ENCODE results near the gene PNPLA4. TPM values are rescaled to one million over a fixed set of nuclear protein-coding genes. Genes with fewer than 3 reads are reported as not detected.

PNPLA4 gene
- total RNA-seq, 2 experiments from 2014 or later: 10.2 to 11.8 TPM

DNA sequence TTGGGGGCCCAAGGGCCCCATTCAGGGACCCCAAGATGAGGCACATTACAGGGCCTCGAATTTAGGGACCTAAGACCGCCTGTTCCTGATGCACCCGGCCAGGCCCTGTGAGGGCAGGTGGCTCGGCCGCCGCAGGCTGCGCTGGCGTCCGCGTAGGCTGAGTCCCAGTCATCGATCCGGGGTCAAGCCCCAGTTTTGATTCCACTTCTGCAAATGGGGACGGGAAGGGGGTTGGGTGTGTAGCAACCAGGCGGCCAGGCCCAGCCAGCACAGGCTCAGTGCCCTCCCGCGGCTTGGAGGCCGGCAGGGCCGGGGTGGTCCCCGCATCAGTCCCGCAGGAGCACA, 327 bp downstream of the PNPLA4 start:
- intact Hi-C loops (cut with micrococcal nuclease): loop anchor here (1.0 to 10.0 kb wide), 4 partner anchors 735 to 1902 kb away; partner anchors contain the start of gene PUDP
- CTCF ChIA-PET: no interaction called here
- Mint-ChIP-seq H3K4me3 (peak overlapping the region; percentile 87), H3K36me3 (peaks cover 4% of the 10 kb centered on the region), H3K27ac (peak overlapping the region; percentile 94), H3K27me3 (no peaks in the 10 kb centered on the region), H3K4me1 (ENCODE audit: low read depth) (peaks cover 4% of the 10 kb centered on the region), H3K9me3 (no peaks in the 10 kb centered on the region)
- no peak for DNase-seq
- POLR2A ChIA-PET: no interaction called here

DNA sequence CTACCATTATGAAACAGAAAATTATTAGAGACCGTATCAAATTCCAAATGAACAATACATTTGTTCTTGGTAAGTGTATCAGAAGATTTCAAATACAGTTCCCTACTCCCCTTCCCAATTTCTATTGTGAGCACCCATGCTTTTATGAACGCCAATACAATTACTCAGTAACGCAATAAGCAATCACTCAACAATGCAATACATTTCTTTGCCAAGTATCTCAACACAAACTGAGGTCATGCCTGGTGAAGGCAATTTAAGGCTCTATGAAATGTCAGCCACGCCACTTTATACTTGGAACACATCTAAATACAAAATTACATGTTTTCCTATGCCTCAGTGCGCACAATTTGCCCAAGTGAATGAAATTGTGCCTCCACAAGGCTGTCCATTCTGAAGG, 712 bp downstream of the PNPLA4 start:
- no peaks in the 10 kb centered on the region for H3K27me3 Mint-ChIP-seq
- CTCF ChIA-PET: interaction anchor here (0.7 kb wide), 1 partner anchor 10 kb away, joined by 4 read pairs; no protein-coding TSS in a partner anchor
- H3K4me3 Mint-ChIP-seq: peak overlapping the region; percentile 87
- H3K27ac Mint-ChIP-seq: no peak overlapping the region
- peaks cover 4% of the 10 kb centered on the region for H3K4me1 Mint-ChIP-seq (ENCODE audit: low read depth)
- POLR2A ChIA-PET: no interaction called here
- peaks cover 4% of the 10 kb centered on the region for H3K36me3 Mint-ChIP-seq
- DNase-seq: no peak
- H3K9me3 Mint-ChIP-seq: no peaks in the 10 kb centered on the region
- intact Hi-C loops (cut with micrococcal nuclease): loop anchor here (5.0 to 10.0 kb wide), 3 partner anchors 734 to 1902 kb away; no protein-coding TSS in a partner anchor

DNA sequence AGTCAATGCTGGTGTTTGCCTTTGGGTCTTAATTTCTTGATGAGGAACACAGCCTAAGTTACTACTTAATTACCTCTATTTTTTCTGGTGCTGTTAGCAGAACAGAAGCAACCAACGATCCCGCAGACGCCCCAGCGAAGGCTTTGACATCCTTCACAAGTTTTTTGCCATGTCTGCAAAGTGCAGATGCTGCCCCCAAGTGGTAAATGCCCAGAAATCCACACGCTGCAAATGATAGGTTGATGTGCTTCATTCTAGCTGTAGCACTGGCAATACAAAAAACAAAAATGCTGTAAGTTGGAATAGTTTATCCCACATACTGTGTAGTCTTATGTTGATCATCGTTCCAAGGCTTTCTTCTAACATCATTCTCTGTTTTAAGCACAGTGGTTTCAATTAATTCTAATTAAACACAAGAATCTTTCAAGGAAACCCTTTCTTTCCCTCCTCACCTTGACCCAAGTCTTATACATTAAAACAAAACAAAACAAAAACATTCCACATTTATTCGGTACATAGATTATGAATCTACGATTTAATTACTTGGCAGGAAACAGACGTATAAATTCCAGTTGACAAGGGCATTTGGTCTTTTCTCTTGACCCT, 1.2 kb downstream of the PNPLA4 start:
- CTCF ChIA-PET: interaction anchor here (0.7 kb wide), 2 partner anchors 9 to 11 kb away, joined by 3 to 4 read pairs; no protein-coding TSS in a partner anchor
- peak; percentile 65 for DNase-seq
- intact Hi-C loops (cut with micrococcal nuclease): loop anchor here (5.0 to 10.0 kb wide), 3 partner anchors 734 to 1901 kb away; no protein-coding TSS in a partner anchor
- Mint-ChIP-seq H3K9me3 (no peaks in the 10 kb centered on the region), H3K27ac (no peak overlapping the region), H3K4me1 (ENCODE audit: low read depth) (peaks cover 4% of the 10 kb centered on the region), H3K4me3 (peak overlapping the region; percentile 87), H3K27me3 (no peaks in the 10 kb centered on the region), H3K36me3 (peaks cover 6% of the 10 kb centered on the region)
- POLR2A ChIA-PET: no interaction called here

DNA sequence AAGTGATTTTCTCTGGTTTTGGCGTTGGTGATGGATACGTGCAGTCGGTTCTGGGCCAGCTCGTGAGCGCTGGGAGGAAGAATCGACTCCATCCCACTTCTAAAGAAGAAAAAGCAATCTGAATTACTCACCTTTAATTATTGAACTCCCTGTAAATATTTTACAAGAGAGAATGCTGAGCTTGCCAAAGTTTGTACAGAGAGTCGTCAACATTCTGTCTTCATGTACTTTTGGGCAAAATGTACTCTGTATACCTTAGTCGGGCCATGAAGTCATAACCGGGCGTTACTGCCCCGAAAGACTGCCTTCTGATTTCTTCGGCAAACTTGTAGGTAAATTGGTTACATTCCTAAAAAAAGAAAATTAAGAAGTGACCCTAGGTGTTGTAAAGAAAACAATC, 5.5 kb downstream of the PNPLA4 start:
- ChIA-PET POLR2A (no interaction called here), CTCF (no interaction called here)
- H3K36me3 Mint-ChIP-seq: peaks cover 5% of the 10 kb centered on the region
- H3K27ac Mint-ChIP-seq: no peak overlapping the region
- intact Hi-C loops (cut with micrococcal nuclease): loop anchor here (10.0 kb wide), 1 partner anchor 1897 kb away; no protein-coding TSS in a partner anchor
- H3K27me3 Mint-ChIP-seq: no peaks in the 10 kb centered on the region
- DNase-seq: no peak
- H3K4me1 Mint-ChIP-seq (ENCODE audit: low read depth): peaks cover 4% of the 10 kb centered on the region
- no peaks in the 10 kb centered on the region for H3K9me3 Mint-ChIP-seq
- H3K4me3 Mint-ChIP-seq: no peak overlapping the region

DNA sequence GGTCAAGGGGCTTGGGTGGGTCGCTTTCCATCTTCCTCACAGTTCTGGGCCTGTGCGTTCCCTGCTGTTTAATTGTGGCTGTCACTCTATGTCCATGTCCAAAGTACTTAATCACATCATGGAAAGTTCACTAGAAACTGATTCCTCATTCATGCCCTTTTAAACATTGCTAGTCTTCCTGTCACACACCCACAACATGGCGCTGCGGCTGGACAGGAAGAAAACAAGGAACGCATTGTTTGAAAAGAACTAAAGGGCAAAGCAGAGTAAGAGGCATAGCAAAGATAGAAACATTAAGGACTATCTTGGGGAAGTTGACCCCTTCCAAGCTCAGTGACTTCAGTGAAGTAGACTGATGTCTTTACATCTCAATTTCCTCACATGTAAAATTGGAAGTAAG, 18.4 kb downstream of the PNPLA4 start:
- ChIA-PET POLR2A (no interaction called here), CTCF (no interaction called here)
- DNase-seq: no peak
- H3K36me3 Mint-ChIP-seq: peaks cover 4% of the 10 kb centered on the region
- no peak overlapping the region for H3K27ac Mint-ChIP-seq
- H3K9me3 Mint-ChIP-seq: no peaks in the 10 kb centered on the region
- no peak overlapping the region for H3K4me3 Mint-ChIP-seq
- H3K4me1 Mint-ChIP-seq (ENCODE audit: low read depth): no peaks in the 10 kb centered on the region
- H3K27me3 Mint-ChIP-seq: no peaks in the 10 kb centered on the region
- intact Hi-C loops (cut with micrococcal nuclease): no loop called here

DNA sequence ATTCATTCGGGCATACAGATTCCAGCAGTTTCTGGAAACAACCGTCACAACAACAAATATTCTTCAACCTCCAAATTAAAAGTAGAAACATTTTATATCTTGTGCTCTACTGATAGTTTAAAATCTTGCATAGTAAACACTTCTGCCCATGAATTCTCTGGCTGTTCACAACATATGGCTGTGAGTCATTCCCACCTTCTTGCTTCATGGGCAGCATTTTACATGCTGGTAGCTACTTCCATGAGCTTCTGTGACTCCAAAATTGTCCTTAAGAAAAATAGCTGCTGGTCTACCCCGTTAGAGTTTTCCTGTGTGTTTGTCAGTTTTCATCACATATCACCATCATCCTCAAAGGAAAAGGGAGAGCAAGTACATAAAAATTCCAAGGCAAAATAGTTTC, 22.7 kb downstream of the PNPLA4 start:
- Mint-ChIP-seq H3K36me3 (peaks cover 12% of the 10 kb centered on the region), H3K27me3 (no peaks in the 10 kb centered on the region), H3K4me3 (no peak overlapping the region), H3K4me1 (ENCODE audit: low read depth) (no peaks in the 10 kb centered on the region), H3K9me3 (no peaks in the 10 kb centered on the region), H3K27ac (no peak overlapping the region)
- ChIA-PET CTCF (interaction anchor here (0.6 kb wide), 1 partner anchor 81 kb away, joined by 3 read pairs; no protein-coding TSS in a partner anchor), POLR2A (no interaction called here)
- no peak for DNase-seq
- intact Hi-C loops (cut with micrococcal nuclease): no loop called here

DNA sequence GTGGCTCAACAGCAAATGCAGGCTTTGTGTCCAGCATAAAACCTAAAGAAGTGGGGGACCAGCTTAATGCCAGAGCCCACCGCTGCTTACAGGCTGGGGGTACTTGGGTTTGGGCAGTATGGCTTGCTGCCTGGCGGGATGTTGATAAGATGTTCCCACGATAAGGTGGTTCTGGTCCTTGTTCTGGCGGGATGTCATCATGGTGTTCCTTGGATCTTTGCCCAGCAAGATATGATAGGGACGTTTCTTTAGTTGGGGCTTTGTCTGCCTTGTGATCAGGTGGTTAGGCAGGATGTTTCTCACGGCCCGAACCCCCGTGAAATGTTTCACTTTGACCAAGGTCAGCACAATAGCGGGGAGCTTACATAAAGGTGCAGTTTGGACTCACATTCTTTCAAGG, 35.3 kb downstream of the PNPLA4 start:
- intact Hi-C loops (cut with micrococcal nuclease): no loop called here
- CTCF ChIA-PET: no interaction called here
- Mint-ChIP-seq H3K27ac (no peak overlapping the region), H3K27me3 (peaks cover 2% of the 10 kb centered on the region), H3K36me3 (no peaks in the 10 kb centered on the region), H3K9me3 (no peaks in the 10 kb centered on the region), H3K4me1 (ENCODE audit: low read depth) (no peaks in the 10 kb centered on the region), H3K4me3 (no peak overlapping the region)
- POLR2A ChIA-PET: no interaction called here
- no peak for DNase-seq

DNA sequence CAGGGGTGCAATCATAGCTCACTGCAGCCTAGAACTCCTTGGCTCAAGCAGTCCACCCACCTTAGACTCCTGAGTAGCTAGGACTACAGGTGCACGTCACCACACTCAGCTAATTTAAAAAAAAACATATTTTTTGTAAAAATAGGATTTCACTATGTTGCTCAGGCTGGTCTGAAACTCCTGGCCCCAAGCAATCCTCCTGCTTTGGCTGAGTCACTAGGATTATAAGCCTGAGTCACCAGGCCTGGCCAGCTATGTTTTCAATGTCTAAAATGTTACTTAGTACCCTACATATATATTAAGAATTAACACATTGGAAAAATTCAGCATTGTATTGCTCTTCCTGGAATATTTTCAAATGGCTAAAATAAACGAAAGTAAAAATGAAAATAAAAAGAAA, 37.5 kb downstream of the PNPLA4 start:
- H3K27ac Mint-ChIP-seq: no peak overlapping the region
- H3K9me3 Mint-ChIP-seq: no peaks in the 10 kb centered on the region
- no peaks in the 10 kb centered on the region for H3K36me3 Mint-ChIP-seq
- H3K4me1 Mint-ChIP-seq (ENCODE audit: low read depth): no peaks in the 10 kb centered on the region
- DNase-seq: no peak
- intact Hi-C loops (cut with micrococcal nuclease): no loop called here
- peaks cover 2% of the 10 kb centered on the region for H3K27me3 Mint-ChIP-seq
- CTCF ChIA-PET: no interaction called here
- H3K4me3 Mint-ChIP-seq: no peak overlapping the region
- POLR2A ChIA-PET: no interaction called here

DNA sequence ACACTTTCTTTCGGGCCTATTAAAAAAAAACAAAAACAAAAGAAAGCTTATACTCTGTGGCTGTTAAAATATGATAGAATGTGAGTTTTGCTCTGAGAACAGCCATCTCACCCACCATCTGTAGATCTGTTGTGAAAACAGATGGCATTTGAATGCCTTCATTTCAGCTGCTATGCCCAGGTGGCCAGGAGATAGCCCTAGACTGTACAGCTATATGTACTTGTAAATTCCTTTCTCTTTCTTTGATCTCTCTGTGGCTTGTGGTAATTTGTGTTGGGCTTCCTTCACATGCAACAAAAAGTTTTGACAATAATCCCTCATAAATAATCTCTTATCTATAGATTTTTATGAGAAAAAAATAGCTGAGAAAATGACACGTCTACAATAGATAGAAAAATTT, 38.1 kb downstream of the PNPLA4 start:
- ChIA-PET POLR2A (no interaction called here), CTCF (no interaction called here)
- Mint-ChIP-seq H3K4me1 (ENCODE audit: low read depth) (no peaks in the 10 kb centered on the region), H3K9me3 (no peaks in the 10 kb centered on the region), H3K27me3 (peaks cover 2% of the 10 kb centered on the region), H3K27ac (no peak overlapping the region), H3K4me3 (no peak overlapping the region), H3K36me3 (no peaks in the 10 kb centered on the region)
- intact Hi-C loops (cut with micrococcal nuclease): no loop called here
- no peak for DNase-seq

DNA sequence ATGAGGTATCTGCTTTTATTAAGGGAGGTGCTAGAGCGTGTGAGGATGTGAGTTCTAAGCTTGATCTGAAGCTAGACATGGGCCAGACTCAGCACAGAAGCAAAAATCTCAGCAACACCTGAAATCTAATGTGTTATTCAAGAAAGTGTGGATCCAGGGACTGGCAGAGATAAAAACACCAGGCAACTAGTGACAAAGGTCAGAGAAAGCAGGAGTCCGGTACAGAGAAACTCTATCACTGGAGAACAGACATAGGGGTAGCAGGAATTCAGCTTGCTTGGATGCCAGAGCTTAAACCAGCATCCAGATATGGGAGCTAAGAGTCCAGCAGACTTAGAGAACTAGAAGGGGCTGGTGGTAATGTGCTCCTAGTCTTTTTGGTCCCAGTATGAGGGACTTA, 50.3 kb downstream of the PNPLA4 start:
- Mint-ChIP-seq H3K4me3 (no peak overlapping the region), H3K27me3 (no peaks in the 10 kb centered on the region), H3K36me3 (no peaks in the 10 kb centered on the region), H3K4me1 (ENCODE audit: low read depth) (no peaks in the 10 kb centered on the region), H3K27ac (no peak overlapping the region), H3K9me3 (no peaks in the 10 kb centered on the region)
- intact Hi-C loops (cut with micrococcal nuclease): no loop called here
- POLR2A ChIA-PET: no interaction called here
- CTCF ChIA-PET: no interaction called here
- no peak for DNase-seq

DNA sequence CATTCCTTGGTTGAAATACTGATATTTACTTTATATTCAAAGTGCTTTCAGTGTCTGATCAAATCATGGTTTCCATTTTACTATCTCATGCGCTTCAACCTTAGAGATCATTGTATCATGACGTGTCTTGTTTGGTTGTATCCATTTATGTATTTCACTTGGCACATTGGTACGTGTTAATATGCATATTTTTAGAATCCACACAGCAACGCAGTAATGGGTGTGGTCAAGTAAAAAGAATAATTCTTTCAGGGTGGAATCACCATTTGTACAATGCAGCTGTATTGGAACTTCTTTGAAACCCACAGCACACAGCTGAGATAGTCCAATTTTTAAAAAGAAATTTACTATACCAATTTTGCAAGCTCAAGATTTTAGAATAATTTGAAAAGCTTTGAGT, 55.2 kb downstream of the PNPLA4 start:
- H3K27me3 Mint-ChIP-seq: no peaks in the 10 kb centered on the region
- ChIA-PET CTCF (interaction anchor here (0.8 kb wide), 1 partner anchor 52 kb away, joined by 3 read pairs; no protein-coding TSS in a partner anchor), POLR2A (no interaction called here)
- no peak overlapping the region for H3K4me3 Mint-ChIP-seq
- no peak for DNase-seq
- no peaks in the 10 kb centered on the region for H3K4me1 Mint-ChIP-seq (ENCODE audit: low read depth)
- no peaks in the 10 kb centered on the region for H3K9me3 Mint-ChIP-seq
- H3K36me3 Mint-ChIP-seq: no peaks in the 10 kb centered on the region
- intact Hi-C loops (cut with micrococcal nuclease): no loop called here
- H3K27ac Mint-ChIP-seq: no peak overlapping the region

DNA sequence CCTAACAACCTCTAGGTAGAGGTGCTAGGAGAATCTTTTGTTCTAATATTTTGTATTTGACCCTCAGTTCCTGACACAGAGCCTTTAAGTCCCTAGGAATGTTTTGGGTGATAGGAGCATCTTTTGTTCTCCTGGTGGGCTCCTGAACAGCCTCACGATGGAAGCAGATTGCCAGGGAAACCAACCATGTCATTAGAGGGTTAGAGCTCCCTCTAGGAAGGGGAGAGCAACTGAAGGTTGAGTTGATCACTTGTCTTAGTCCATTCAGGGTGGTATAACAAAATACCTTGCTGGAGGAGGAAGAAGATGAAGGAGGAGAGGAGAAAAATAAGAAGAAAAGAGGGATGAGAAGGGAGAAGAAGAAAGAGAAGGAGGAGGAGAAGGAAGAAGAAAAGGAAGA, 75.0 kb downstream of the PNPLA4 start:
- ChIA-PET CTCF (no interaction called here), POLR2A (no interaction called here)
- no peaks in the 10 kb centered on the region for H3K9me3 Mint-ChIP-seq
- DNase-seq: no peak
- intact Hi-C loops (cut with micrococcal nuclease): no loop called here
- H3K4me1 Mint-ChIP-seq (ENCODE audit: low read depth): no peaks in the 10 kb centered on the region
- no peaks in the 10 kb centered on the region for H3K36me3 Mint-ChIP-seq
- H3K4me3 Mint-ChIP-seq: no peak overlapping the region
- no peak overlapping the region for H3K27ac Mint-ChIP-seq
- H3K27me3 Mint-ChIP-seq: no peaks in the 10 kb centered on the region
